GM06990 (cell line): ENCODE data around the gene DCHS1.

Experiments used
- DNase-seq: peaks from one replicate; pipeline ENCODE4 v3.0.0-alpha.2; 2011; ENCODE audit not compliant: insufficient read length; ENCODE audit errors: extremely low read depth
- H3K27me3 ChIP-seq: replicated peaks from 2 replicates; pipeline ENCODE4 v1.6.0; 2011; ENCODE audit warnings: low read length; ENCODE audit not compliant: control insufficient read depth, insufficient read depth
- H3K36me3 ChIP-seq: 2 replicates; pipeline ENCODE4 v1.5.1; 2011; ENCODE audit warnings: low read length; ENCODE audit not compliant: control insufficient read depth, insufficient read depth
- H3K4me3 ChIP-seq: replicated peaks from 2 replicates; pipeline ENCODE4 v1.5.1; 2011; ENCODE audit warnings: low read depth, mild to moderate bottlenecking, control low read depth, low read length
- TF ChIP-seq, protein P1 (sequence below): IDR thresholded peaks from 2 replicates; pipeline ENCODE4 v1.5.1; 2011; ENCODE audit warnings: low read length, control low read depth, mild to moderate bottlenecking, inconsistent platforms; ENCODE audit not compliant: insufficient read depth, poor library complexity, severe bottlenecking

The DCHS1 gene

DNA sequence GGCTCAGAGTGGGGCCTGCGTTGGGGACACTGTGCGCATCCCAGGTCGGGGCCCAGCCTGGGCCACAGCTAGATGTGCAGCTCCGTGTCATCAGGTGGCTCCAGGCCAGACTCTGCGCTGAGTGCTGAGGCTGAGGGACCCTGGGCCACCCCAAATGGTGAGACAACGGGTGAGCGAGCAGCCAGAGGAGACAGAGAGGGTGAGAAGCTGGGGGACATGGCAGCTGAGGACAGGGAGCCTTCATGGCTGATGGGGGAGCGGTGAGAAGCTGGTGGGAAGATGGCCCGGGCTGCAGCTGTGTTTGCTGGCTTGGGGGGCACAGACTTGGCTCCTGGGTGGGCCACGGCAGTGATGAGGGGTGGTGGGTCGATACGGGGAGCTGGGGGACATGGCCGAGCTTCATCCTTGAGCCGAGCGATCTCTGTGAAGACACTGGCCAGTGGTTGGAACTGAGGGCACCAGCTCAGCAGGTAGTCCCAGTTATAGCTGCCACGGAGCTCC lies 33.8 kb downstream of the DCHS1 start:
- no peak overlapping the region for H3K4me3 ChIP-seq
- no peak for DNase-seq
- TF ChIP-seq, protein P1, sequence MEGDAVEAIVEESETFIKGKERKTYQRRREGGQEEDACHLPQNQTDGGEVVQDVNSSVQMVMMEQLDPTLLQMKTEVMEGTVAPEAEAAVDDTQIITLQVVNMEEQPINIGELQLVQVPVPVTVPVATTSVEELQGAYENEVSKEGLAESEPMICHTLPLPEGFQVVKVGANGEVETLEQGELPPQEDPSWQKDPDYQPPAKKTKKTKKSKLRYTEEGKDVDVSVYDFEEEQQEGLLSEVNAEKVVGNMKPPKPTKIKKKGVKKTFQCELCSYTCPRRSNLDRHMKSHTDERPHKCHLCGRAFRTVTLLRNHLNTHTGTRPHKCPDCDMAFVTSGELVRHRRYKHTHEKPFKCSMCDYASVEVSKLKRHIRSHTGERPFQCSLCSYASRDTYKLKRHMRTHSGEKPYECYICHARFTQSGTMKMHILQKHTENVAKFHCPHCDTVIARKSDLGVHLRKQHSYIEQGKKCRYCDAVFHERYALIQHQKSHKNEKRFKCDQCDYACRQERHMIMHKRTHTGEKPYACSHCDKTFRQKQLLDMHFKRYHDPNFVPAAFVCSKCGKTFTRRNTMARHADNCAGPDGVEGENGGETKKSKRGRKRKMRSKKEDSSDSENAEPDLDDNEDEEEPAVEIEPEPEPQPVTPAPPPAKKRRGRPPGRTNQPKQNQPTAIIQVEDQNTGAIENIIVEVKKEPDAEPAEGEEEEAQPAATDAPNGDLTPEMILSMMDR = no peak
- H3K36me3 ChIP-seq = no peaks in the 10 kb centered on the region; the same call in 1 of the 2 replicates
- H3K27me3 ChIP-seq = no peaks in the 10 kb centered on the region

DNA sequence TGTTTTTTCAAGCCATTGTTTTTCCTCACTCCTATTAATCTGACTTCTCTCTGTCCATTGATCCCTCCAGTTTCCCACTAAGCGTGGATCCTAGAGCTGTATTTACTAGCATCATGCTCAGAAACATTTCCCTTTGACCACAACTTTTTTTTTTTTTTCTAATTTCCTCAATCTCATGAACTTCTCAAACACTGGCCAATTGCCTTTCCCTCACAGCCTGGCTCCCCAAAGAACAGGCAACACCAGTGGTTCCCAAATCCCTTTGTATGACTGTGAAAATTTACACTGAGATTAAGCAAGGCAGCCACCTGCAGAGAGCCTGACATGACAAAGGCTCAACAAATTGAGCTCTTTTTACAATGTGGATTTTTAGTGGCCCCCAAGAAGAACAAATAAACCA lies 35.0 kb downstream of the DCHS1 start:
- Histone ChIP-seq H3K4me3 (no peak overlapping the region), H3K27me3 (no peaks in the 10 kb centered on the region), H3K36me3 (peaks cover 4% of the 10 kb centered on the region)
- no peak for DNase-seq
- TF ChIP-seq, protein P1 = no peak

- Histone ChIP-seq H3K4me3 (peak within 1 kb of the TSS; percentile 96), H3K36me3 (peaks cover 7% of the 10 kb centered on the region), H3K27me3 (no peaks in the 10 kb centered on the region)
- TF ChIP-seq, protein P1 = no peak
- peak; percentile 84 for DNase-seq
These were observed 36.4 kb downstream of the DCHS1 start, which contains the start of gene TPP1 for GRCh38 chr11:6619004-6619745. Gene TPP1, minus strand, starts transcription at chr11:6619422. Its CDS starts 22 bp downstream, at chr11:6619400.

GRCh38 chr11:6618117-6619003 lies 37.2 kb downstream of the DCHS1 start:
- Histone ChIP-seq H3K4me3 (peak overlapping the region; percentile 96), H3K27me3 (no peaks in the 10 kb centered on the region), H3K36me3 (peaks cover 7% of the 10 kb centered on the region)
- TF ChIP-seq, protein P1 = no peak
- peak; percentile 48 for DNase-seq

DNA sequence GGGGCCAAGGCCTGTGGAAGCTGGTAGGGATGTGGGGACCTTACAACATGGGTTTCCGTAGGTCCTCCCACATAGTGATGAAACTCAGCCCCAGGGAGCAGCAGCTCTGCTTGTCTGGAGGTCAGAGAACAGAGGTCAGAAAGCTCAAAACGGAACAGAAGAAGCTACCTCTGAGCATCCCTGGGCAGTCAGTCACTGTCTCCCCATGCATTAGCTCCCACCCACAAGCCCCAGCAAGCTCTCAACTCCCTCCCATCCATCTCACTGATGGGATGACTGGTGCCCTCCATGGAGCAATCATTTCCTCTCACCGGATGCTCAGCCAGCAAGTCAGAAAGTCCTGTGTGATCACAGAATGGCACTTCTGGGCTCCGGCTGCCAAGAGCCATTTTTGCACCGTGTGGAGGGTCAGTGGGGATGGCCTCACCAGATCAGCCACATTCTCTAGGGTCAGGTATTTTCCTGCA lies 38.3 kb downstream of the DCHS1 start:
- H3K27me3 ChIP-seq = no peaks in the 10 kb centered on the region
- TF ChIP-seq, protein P1 = no peak
- peak overlapping the region; percentile 16; the same call in 1 of the 2 replicates for H3K4me3 ChIP-seq
- no peak for DNase-seq
- H3K36me3 ChIP-seq = peaks cover 7% of the 10 kb centered on the region
